Upper lobe of left lung (tissue), 6 donors: ENCODE measurements around the gene CNTN6. TPM values are rescaled to one million over a fixed set of nuclear protein-coding genes. Genes with fewer than 3 reads are reported as not detected.

ENCODE experiments used
- ATAC-seq, 2 donors: fragments of 200-7000 bp; cut with Tn5 transposase; one replicate each; pipeline ENCODE4 v1.9.1; 2022; ENCODE audit warnings: mild to moderate bottlenecking in 2 of 2, moderate library complexity in 2 of 2; ENCODE audit not compliant: low FRiP score in 2 of 2
- DNase-seq, 2 donors: peaks; one replicate each; pipeline ENCODE4 v3.0.0-alpha.2; 2019 to 2020
- H3K27ac ChIP-seq, 4 donors: fragments of 200-600 bp; sonication (generic); one replicate each; pipeline ENCODE4 v1.5.1; 2016 to 2019
- H3K27me3 ChIP-seq, 4 donors: fragments of 200-600 bp; sonication (generic); one replicate each; pipeline ENCODE4 v1.5.1; 2017 to 2019
- H3K36me3 ChIP-seq, 4 donors: fragments of 200-600 bp; sonication (generic); one replicate each; pipeline ENCODE4 v1.5.1; 2016 to 2019
- H3K4me1 ChIP-seq, 4 donors: fragments of 200-600 bp; sonication (generic); one replicate each; pipeline ENCODE4 v1.5.1; 2018 to 2019
- H3K4me3 ChIP-seq, 4 donors: fragments of 200-600 bp; sonication (generic); one replicate each; pipeline ENCODE4 v1.5.1; 2017 to 2019; ENCODE audit warnings: mild to moderate bottlenecking in 2 of 4, moderate library complexity in 1 of 4
- H3K9me3 ChIP-seq, 4 donors: fragments of 200-600 bp; sonication (generic); one replicate each; pipeline ENCODE4 v1.5.1; 2018 to 2019
- CTCF ChIP-seq, 6 experiments: fragments of 450-650 bp in 4 of 6; fragments of 200-600 bp in 2 of 6; sonication (generic) in 2 of 6; IDR thresholded peaks; one replicate each; pipeline ENCODE4 v1.5.1; 2016 to 2019; ENCODE audit warnings: antibody characterized with exemption in 6 of 6
- EP300 ChIP-seq, 4 donors: sonication (generic); formaldehyde crosslinking; IDR thresholded peaks; one replicate each; pipeline ENCODE4 v1.5.1; 2017; ENCODE audit warnings: antibody characterized with exemption in 4 of 4, control low read depth in 2 of 4
- POLR2A ChIP-seq, 4 donors: fragments of 450-650 bp; IDR thresholded peaks; one replicate each; pipeline ENCODE4 v1.5.1; 2016 to 2017; ENCODE audit warnings: antibody characterized with exemption in 4 of 4, mild to moderate bottlenecking in 2 of 4
- POLR2AphosphoS5 ChIP-seq, 2 donors: sonication (generic); formaldehyde crosslinking; IDR thresholded peaks; one replicate each; pipeline ENCODE4 v1.5.1; 2017; ENCODE audit warnings: antibody characterized with exemption in 2 of 2
- WGBS, 2 donors: methylation state at CpG; one replicate each; pipeline ENCODE4 v1.1.5; 2017 to 2018; 5-methylcytosine and 5-hydroxymethylcytosine counted together
- total RNA-seq, 6 donors: library from RNA; depleted of rRNA in 4 of 6; stranded (reverse); fragments of >200 nt in 4 of 6; gene quantifications; one replicate each; pipeline versions ENCODE4 v1.1.0 to v1.2.1, GENCODE V29; 2016 to 2021
- donor health status: DM: no; HTN: no; CAD: no; lungs with moderate emphysema.
- donor health status: DM: no; HTN: yes; CAD: no; lungs with severe emphysema.

Gene CNTN6
- total RNA-seq, 6 donors from 2014 or later = 5.6 to 29.3 (median 9.6) TPM

GRCh38 chr3:1197051-1197450 lies 104.2 kb downstream of the CNTN6 start:
- Histone ChIP-seq H3K4me1 (no peaks in the 10 kb centered on the region), H3K4me3 (no peak overlapping the region), H3K27ac (no peak overlapping the region), H3K27me3 (no peaks in the 10 kb centered on the region), H3K9me3 (no peaks in the 10 kb centered on the region), H3K36me3 (no peaks in the 10 kb centered on the region)
- WGBS, 2 donors = 60 to 62% methylated on average over 2 of the region's 2 CpGs
- TF ChIP-seq EP300 (IDR thresholded peaks at IDR 0.05) (no peak), POLR2AphosphoS5 (IDR thresholded peaks at IDR 0.05) (no peak), POLR2A (IDR thresholded peaks at IDR 0.05) (no peak), CTCF (IDR thresholded peaks at IDR 0.05) (no peak)
- DNase-seq = no peak
- ATAC-seq = no peak

DNA sequence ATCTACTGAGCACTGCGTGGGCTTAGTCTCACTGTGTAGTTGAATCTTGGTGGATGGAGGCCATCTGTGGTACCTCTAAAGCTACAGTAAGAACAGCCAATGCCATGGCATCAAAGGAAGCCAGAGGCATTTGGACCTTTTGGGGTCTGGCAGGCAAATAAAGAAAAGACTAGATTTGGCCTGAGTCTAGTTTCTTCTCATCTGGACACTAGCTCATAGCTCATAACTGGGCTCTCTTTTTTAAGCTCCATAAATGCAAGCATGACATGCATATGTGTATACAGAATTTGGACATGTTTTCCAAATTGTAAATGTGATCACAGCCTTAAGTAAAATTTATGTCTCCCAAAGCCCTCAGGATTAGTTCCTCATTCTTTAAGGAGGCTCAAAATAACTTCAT lies 107.5 kb downstream of the CNTN6 start:
- DNase-seq (no peak), ATAC-seq (no peak)
- Histone ChIP-seq H3K27ac (no peak overlapping the region), H3K27me3 (no peaks in the 10 kb centered on the region), H3K9me3 (no peaks in the 10 kb centered on the region), H3K36me3 (no peaks in the 10 kb centered on the region), H3K4me1 (no peaks in the 10 kb centered on the region), H3K4me3 (no peak overlapping the region)
- TF ChIP-seq EP300 (IDR thresholded peaks at IDR 0.05) (no peak), POLR2AphosphoS5 (IDR thresholded peaks at IDR 0.05) (no peak), CTCF (IDR thresholded peaks at IDR 0.05) (no peak), POLR2A (IDR thresholded peaks at IDR 0.05) (no peak)
- 75 to 100% methylated on average over 1 of the region's 1 CpG for WGBS, 2 donors

GRCh38 chr3:1207904-1208303 lies 115.1 kb downstream of the CNTN6 start:
- Histone ChIP-seq H3K4me1 (no peaks in the 10 kb centered on the region), H3K27ac (no peak overlapping the region), H3K27me3 (no peaks in the 10 kb centered on the region), H3K4me3 (no peak overlapping the region), H3K36me3 (no peaks in the 10 kb centered on the region), H3K9me3 (no peaks in the 10 kb centered on the region)
- no peak for DNase-seq
- no peak for ATAC-seq
- TF ChIP-seq CTCF (IDR thresholded peaks at IDR 0.05) (no peak), POLR2AphosphoS5 (IDR thresholded peaks at IDR 0.05) (no peak), POLR2A (IDR thresholded peaks at IDR 0.05) (no peak), EP300 (IDR thresholded peaks at IDR 0.05) (no peak)
- WGBS, 2 donors = 25 to 33% methylated on average over 2 of the region's 2 CpGs

- Histone ChIP-seq H3K9me3 (no peaks in the 10 kb centered on the region), H3K36me3 (no peaks in the 10 kb centered on the region), H3K27me3 (no peaks in the 10 kb centered on the region), H3K27ac (no peak overlapping the region), H3K4me3 (no peak overlapping the region), H3K4me1 (no peaks in the 10 kb centered on the region)
- DNase-seq (no peak), ATAC-seq (no peak)
- TF ChIP-seq POLR2A (IDR thresholded peaks at IDR 0.05) (no peak), EP300 (IDR thresholded peaks at IDR 0.05) (no peak), POLR2AphosphoS5 (IDR thresholded peaks at IDR 0.05) (no peak), CTCF (IDR thresholded peaks at IDR 0.05) (no peak)
- WGBS, 2 donors = 62 to 63% methylated on average over 3 of the region's 3 CpGs
These were observed 122.1 kb downstream of the CNTN6 start for GRCh38 chr3:1214933-1215332.

DNA sequence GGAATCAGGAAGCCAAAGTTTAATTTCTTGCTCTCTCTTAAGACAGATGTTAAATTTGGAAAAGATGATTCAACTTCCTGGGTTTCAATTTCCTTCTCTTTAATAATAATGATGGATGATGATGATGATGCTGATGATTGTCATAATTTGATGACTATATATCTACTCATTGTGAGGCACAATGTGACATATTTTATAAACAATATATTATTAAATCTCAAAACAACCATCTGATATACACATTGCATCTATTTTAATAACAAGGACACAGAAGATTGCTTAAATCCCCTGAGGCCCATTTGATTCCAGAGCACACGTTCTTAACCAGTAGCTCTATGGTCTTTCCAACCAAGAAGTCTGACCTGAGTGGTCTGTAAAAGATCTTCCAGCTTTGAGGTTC lies 124.0 kb downstream of the CNTN6 start:
- no peak for ATAC-seq
- H3K4me1 ChIP-seq = no peaks in the 10 kb centered on the region
- WGBS, 2 donors = 58 to 62% methylated on average over 1 of the region's 1 CpG

More for the DNA sequence above, 124.0 kb downstream of the CNTN6 start:
- H3K36me3 ChIP-seq = no peaks in the 10 kb centered on the region
- no peaks in the 10 kb centered on the region for H3K27me3 ChIP-seq
- no peak for DNase-seq
- H3K9me3 ChIP-seq = no peaks in the 10 kb centered on the region
- no peak overlapping the region for H3K27ac ChIP-seq
- H3K4me3 ChIP-seq = no peak overlapping the region
- TF ChIP-seq POLR2AphosphoS5 (IDR thresholded peaks at IDR 0.05) (no peak), CTCF (IDR thresholded peaks at IDR 0.05) (no peak), EP300 (IDR thresholded peaks at IDR 0.05) (no peak), POLR2A (IDR thresholded peaks at IDR 0.05) (no peak)
